ENCODE results near the gene RAB3D.
"Not testable (repeated sequence)": the region's sequence is repeated elsewhere in the genome, so short reads cannot be mapped to it uniquely, and the experiment has no call there.

Gene RAB3D

DNA sequence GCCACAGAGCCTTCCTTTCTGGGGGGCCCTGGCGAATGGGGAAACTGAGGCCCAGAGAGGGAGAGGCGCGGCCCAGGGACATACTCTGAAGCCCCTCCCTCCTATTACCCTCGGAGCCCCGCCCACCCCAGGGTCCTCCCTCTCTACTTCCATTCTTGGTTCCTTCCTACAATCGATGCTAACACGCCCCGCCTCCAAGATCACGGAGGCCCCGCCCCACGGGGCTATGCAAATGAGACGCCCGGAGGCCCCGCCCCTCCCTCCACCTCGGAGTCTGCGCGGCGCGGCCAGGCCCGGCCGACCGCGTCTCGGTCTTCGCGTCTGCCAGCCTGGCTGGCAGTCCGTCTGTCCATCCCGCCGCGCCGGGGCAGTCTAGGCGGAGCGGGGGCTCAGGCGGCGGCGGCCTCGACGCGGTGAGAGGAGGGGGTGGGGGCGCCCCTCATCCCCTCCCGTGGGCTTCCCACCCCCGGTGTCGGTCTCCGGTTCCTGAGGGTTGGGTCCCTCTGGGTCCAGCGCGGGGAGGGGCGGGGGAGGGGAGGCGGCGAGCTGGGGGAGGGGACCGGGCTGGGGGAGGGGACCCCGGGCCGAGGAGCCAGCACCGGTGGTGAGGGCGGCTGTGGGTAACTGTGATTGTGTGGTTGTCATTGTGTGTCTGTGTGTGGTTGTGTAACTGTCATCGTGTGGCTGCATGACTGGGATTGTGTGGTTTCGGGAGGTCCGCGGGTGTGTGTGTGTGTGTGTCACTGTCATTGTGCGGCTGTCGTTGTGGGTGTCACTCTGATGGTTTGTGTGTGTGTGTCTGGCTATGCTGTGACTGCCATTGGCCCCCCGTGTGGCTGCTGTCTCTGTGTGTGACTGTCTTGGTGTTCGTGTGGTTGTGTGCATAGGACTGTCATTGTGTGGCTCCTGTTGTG, 16.0 kb upstream of the RAB3D start, which contains the start of gene PLPPR2 (continued):
- TF ChIP-seq ZNF76 (tag by site-specific recombination; IDR thresholded peaks at IDR 0.05; ENCODE audit: borderline replicate concordance, low read depth) = no peak
- TF ChIP-seq, protein P1, sequence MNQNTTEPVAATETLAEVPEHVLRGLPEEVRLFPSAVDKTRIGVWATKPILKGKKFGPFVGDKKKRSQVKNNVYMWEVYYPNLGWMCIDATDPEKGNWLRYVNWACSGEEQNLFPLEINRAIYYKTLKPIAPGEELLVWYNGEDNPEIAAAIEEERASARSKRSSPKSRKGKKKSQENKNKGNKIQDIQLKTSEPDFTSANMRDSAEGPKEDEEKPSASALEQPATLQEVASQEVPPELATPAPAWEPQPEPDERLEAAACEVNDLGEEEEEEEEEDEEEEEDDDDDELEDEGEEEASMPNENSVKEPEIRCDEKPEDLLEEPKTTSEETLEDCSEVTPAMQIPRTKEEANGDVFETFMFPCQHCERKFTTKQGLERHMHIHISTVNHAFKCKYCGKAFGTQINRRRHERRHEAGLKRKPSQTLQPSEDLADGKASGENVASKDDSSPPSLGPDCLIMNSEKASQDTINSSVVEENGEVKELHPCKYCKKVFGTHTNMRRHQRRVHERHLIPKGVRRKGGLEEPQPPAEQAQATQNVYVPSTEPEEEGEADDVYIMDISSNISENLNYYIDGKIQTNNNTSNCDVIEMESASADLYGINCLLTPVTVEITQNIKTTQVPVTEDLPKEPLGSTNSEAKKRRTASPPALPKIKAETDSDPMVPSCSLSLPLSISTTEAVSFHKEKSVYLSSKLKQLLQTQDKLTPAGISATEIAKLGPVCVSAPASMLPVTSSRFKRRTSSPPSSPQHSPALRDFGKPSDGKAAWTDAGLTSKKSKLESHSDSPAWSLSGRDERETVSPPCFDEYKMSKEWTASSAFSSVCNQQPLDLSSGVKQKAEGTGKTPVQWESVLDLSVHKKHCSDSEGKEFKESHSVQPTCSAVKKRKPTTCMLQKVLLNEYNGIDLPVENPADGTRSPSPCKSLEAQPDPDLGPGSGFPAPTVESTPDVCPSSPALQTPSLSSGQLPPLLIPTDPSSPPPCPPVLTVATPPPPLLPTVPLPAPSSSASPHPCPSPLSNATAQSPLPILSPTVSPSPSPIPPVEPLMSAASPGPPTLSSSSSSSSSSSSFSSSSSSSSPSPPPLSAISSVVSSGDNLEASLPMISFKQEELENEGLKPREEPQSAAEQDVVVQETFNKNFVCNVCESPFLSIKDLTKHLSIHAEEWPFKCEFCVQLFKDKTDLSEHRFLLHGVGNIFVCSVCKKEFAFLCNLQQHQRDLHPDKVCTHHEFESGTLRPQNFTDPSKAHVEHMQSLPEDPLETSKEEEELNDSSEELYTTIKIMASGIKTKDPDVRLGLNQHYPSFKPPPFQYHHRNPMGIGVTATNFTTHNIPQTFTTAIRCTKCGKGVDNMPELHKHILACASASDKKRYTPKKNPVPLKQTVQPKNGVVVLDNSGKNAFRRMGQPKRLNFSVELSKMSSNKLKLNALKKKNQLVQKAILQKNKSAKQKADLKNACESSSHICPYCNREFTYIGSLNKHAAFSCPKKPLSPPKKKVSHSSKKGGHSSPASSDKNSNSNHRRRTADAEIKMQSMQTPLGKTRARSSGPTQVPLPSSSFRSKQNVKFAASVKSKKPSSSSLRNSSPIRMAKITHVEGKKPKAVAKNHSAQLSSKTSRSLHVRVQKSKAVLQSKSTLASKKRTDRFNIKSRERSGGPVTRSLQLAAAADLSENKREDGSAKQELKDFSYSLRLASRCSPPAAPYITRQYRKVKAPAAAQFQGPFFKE (tag by site-specific recombination; IDR thresholded peaks at IDR 0.05; ENCODE audit: borderline replicate concordance) = no peak
- no peak for TF ChIP-seq ZNF211 (tag by site-specific recombination; IDR thresholded peaks at IDR 0.05; ENCODE audit: low read depth)
- peak; percentile 40 for TF ChIP-seq ZNF548 (tag by site-specific recombination; IDR thresholded peaks at IDR 0.05)
- TF ChIP-seq REPIN1 (tag by site-specific recombination; IDR thresholded peaks at IDR 0.05; ENCODE audit: low read depth) = peak; percentile 68; the same call in 1 of the 2 replicates
- peak; percentile 77 for TF ChIP-seq GLI4 (tag by site-specific recombination; IDR thresholded peaks at IDR 0.05)

DNA sequence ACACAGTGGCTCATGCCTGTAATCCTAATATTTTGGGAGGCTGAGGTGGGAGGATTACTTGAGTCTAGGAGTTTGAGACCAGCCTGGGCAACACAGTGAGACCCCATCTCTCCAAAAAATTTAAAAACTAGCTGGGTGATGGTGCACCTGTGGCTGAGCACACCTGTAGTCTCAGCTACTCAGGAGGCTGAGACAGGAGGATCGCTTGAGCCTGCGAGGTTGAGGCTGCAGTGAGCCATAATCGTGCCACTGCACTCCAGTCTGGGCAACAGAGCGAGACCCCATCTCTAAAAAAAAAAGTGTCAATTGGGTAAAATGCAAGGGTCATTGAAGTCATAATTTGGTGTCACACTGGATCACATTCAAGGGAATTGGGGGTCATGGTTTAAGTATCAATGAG, 14.6 kb upstream of the RAB3D start:
- TF ChIP-seq ZNF121 (tag by site-specific recombination; IDR thresholded peaks at IDR 0.05) (peak; percentile 97), SCRT2 (tag by site-specific recombination; IDR thresholded peaks at IDR 0.05) (peak; percentile 60), SCRT1 (tag by site-specific recombination; IDR thresholded peaks at IDR 0.05; ENCODE audit: borderline replicate concordance) (peak; percentile 79)
- not testable (repeated sequence) for H3K36me3 ChIP-seq (ENCODE audit: control insufficient read depth in 2 of 2, insufficient read depth in 1 of 2, low read length in 2 of 2); H3K9me3 ChIP-seq (ENCODE audit: control insufficient read depth, insufficient read depth, low read depth, low read length); H3K4me1 ChIP-seq (ENCODE audit: control insufficient read depth, insufficient read depth, low read length); H3K4me3 ChIP-seq (ENCODE audit: low read depth, low read length); H3K27ac ChIP-seq (ENCODE audit: extremely low read depth, low read depth, low read length)
- ChIA-PET CTCF (interaction anchor here (0.6 to 0.9 kb wide), 2 partner anchors 89 to 412 kb away, joined by 3 to 4 read pairs; no protein-coding TSS in a partner anchor), POLR2A (interaction anchor here (0.5 to 1.0 kb wide), 2 partner anchors 30 to 31 kb away, joined by 3 read pairs; no protein-coding TSS in a partner anchor)

GRCh38 chr19:11349171-11349570, 9.7 kb upstream of the RAB3D start:
- Histone ChIP-seq H3K36me3 (ENCODE audit: control insufficient read depth in 2 of 2, insufficient read depth in 1 of 2, low read length in 2 of 2) (no peaks in the 10 kb centered on the region), H3K27ac (ENCODE audit: extremely low read depth, low read depth, low read length) (no peak overlapping the region), H3K9me3 (ENCODE audit: control insufficient read depth, insufficient read depth, low read depth, low read length) (no peaks in the 10 kb centered on the region), H3K4me3 (ENCODE audit: low read depth, low read length) (no peak overlapping the region), H3K4me1 (ENCODE audit: control insufficient read depth, insufficient read depth, low read length) (no peaks in the 10 kb centered on the region)
- ChIA-PET CTCF (interaction anchor here (1.7 kb wide), 1 partner anchor 55 kb away, joined by 6 read pairs; no protein-coding TSS in a partner anchor), POLR2A (interaction anchor here (0.8 kb wide), 1 partner anchor 20 kb away, joined by 3 read pairs; no protein-coding TSS in a partner anchor)
- peak; percentile 76; the same call in 1 of the 2 replicates for TF ChIP-seq TRIM28 (IDR thresholded peaks at IDR 0.05; ENCODE audit: borderline replicate concordance, low read length)
- TF ChIP-seq ZNF501 (tag by site-specific recombination; IDR thresholded peaks at IDR 0.05) = no peak
- no peak for TF ChIP-seq HOXD13 (CRISPR knock-in tag; IDR thresholded peaks at IDR 0.05; ENCODE audit: borderline replicate concordance)
- TF ChIP-seq ZNF302 (tag by site-specific recombination; IDR thresholded peaks at IDR 0.05; ENCODE audit: low read depth) = no peak
- TF ChIP-seq ZNF610 (tag by site-specific recombination; IDR thresholded peaks at IDR 0.05; ENCODE audit: borderline replicate concordance) = no peak
- TF ChIP-seq ZNF658 (tag by site-specific recombination; IDR thresholded peaks at IDR 0.05) = no peak
- TF ChIP-seq GLI4 (tag by site-specific recombination; IDR thresholded peaks at IDR 0.05) = no peak
- no peak for TF ChIP-seq ZNF175 (tag by site-specific recombination; IDR thresholded peaks at IDR 0.05)
- TF ChIP-seq ZNF211 (tag by site-specific recombination; IDR thresholded peaks at IDR 0.05; ENCODE audit: low read depth) = no peak
- no peak for TF ChIP-seq ZNF549 (tag by site-specific recombination; IDR thresholded peaks at IDR 0.05)
- TF ChIP-seq ZBTB21 (tag by site-specific recombination; IDR thresholded peaks at IDR 0.05) = no peak
- no peak for TF ChIP-seq ZFP3 (tag by site-specific recombination; IDR thresholded peaks at IDR 0.05; ENCODE audit: low read depth)
- TF ChIP-seq ZBTB7A (tag by site-specific recombination; IDR thresholded peaks at IDR 0.05; ENCODE audit: low read depth) = no peak
- no peak for TF ChIP-seq REPIN1 (tag by site-specific recombination; IDR thresholded peaks at IDR 0.05; ENCODE audit: low read depth)
- TF ChIP-seq ZNF776 (tag by site-specific recombination; IDR thresholded peaks at IDR 0.05; ENCODE audit: borderline replicate concordance) = no peak
- TF ChIP-seq, protein P2, sequence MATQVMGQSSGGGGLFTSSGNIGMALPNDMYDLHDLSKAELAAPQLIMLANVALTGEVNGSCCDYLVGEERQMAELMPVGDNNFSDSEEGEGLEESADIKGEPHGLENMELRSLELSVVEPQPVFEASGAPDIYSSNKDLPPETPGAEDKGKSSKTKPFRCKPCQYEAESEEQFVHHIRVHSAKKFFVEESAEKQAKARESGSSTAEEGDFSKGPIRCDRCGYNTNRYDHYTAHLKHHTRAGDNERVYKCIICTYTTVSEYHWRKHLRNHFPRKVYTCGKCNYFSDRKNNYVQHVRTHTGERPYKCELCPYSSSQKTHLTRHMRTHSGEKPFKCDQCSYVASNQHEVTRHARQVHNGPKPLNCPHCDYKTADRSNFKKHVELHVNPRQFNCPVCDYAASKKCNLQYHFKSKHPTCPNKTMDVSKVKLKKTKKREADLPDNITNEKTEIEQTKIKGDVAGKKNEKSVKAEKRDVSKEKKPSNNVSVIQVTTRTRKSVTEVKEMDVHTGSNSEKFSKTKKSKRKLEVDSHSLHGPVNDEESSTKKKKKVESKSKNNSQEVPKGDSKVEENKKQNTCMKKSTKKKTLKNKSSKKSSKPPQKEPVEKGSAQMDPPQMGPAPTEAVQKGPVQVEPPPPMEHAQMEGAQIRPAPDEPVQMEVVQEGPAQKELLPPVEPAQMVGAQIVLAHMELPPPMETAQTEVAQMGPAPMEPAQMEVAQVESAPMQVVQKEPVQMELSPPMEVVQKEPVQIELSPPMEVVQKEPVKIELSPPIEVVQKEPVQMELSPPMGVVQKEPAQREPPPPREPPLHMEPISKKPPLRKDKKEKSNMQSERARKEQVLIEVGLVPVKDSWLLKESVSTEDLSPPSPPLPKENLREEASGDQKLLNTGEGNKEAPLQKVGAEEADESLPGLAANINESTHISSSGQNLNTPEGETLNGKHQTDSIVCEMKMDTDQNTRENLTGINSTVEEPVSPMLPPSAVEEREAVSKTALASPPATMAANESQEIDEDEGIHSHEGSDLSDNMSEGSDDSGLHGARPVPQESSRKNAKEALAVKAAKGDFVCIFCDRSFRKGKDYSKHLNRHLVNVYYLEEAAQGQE (tag by site-specific recombination; IDR thresholded peaks at IDR 0.05) = peak; percentile 86
